Liver (tissue), 3 donors: Measurements from ENCODE around the gene SLC5A6.

Experiments used
- CTCF ChIP-seq: fragments of 150-350 bp; IDR thresholded peaks from 2 replicates; pipeline ENCODE4 v1.5.1; 2017; ENCODE audit warnings: improper control_type of control experiment, low read depth, low read length; ENCODE audit not compliant: missing input control
- HNF4A ChIP-seq, 2 donors: conservative IDR thresholded peaks; 2 replicates each; pipeline ENCODE4 v1.6.1; 2016; ENCODE audit warnings: antibody characterized with exemption in 2 of 2, mild to moderate bottlenecking in 2 of 2
- RAD21 ChIP-seq, 2 donors: IDR thresholded peaks; 2 replicates each; pipeline ENCODE4 v1.6.1; 2016; ENCODE audit warnings: antibody characterized with exemption in 2 of 2, mild to moderate bottlenecking in 2 of 2
- REST ChIP-seq: IDR thresholded peaks from 2 replicates; pipeline ENCODE4 v1.6.1; 2016; ENCODE audit warnings: antibody characterized with exemption, mild to moderate bottlenecking
- SP1 ChIP-seq: IDR thresholded peaks from 2 replicates; pipeline ENCODE4 v1.6.1; 2018; ENCODE audit warnings: antibody characterized with exemption, mild to moderate bottlenecking
- YY1 ChIP-seq: IDR thresholded peaks from 2 replicates; pipeline ENCODE4 v1.6.1; 2016; ENCODE audit warnings: antibody characterized with exemption, mild to moderate bottlenecking
- TF ChIP-seq, protein P1 (sequence below): IDR thresholded peaks from 2 replicates; pipeline ENCODE4 v1.6.1; 2016; ENCODE audit warnings: antibody characterized with exemption
- donor health status: healthy.
- donor health status: healthy.

DNA sequence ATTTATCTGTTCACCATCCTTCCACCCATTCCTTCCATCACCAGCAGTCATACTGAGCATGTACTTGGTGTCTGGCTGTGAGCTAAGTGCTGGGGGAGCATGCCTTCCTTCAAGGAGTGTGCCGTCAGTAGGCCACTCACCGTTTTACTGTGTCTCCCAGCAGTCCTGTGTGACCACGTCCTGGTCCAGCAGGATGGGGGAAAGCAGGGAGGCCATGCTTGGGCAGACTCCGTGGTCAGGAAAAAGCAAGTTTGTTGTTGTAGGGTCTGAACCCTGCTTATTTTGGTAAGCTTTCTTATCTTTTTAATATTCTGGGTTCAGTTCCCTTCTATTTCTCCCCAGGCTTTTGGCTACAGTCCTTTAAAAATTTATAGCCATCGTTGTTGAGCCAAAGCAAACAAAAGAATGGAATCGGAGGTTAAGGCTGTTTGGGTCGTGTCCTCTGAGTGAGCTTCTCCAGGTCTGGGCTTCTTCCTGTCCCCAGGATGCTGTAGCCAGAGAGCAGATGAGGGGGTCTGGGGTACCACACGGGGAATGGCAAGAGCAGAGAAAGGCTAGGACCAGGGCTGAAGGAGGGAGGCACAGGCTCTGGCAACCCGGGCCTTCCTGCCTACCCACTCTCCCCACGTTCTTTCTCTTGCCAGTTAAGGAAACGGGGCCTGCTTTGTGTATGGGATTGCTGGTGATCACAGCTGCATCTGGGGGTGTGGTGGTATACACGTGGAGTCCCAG, 37.3 kb upstream of the SLC5A6 start:
- TF ChIP-seq CTCF: no peak
- TF ChIP-seq, protein P1, sequence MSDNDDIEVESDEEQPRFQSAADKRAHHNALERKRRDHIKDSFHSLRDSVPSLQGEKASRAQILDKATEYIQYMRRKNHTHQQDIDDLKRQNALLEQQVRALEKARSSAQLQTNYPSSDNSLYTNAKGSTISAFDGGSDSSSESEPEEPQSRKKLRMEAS: no peak
- no peak for TF ChIP-seq REST
- no peak for TF ChIP-seq HNF4A (conservative IDR thresholded peaks at IDR 0.05)
- no peak for TF ChIP-seq SP1
- no peak for TF ChIP-seq RAD21 (IDR thresholded peaks at IDR 0.05)
- no peak for TF ChIP-seq YY1
